ENCODE results near the gene C10orf120.

The C10orf120 gene

DNA sequence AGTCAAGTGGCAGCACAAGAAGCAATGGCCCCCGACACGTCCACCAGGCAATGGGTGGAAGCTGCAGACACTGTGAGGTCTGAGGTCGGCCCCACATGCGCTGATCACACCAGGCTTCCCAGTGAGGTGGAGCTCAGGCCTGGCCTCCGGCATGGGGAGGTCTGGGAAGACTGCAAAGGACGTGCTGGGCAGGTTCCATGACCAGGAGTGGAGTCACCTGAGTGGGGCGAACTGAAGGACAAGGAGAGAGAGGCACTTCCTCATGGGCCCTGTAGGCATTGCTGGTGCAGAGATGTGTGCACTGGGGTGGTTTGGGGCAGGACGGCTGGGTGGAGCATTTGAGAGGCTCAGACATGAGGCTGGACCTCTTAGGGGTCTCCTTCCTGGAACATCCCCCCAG lies 35.1 kb downstream of the C10orf120 start:
- no peaks in the 10 kb centered on the region for H3K36me3 ChIP-seq (ENCODE audit: control insufficient read depth in 2 of 2, insufficient read depth in 2 of 2, low read length in 2 of 2)
- H3K4me1 ChIP-seq (ENCODE audit: control insufficient read depth in 2 of 2, insufficient read depth in 2 of 2, low read length in 2 of 2), result no peaks in the 10 kb centered on the region
- H3K27ac ChIP-seq (ENCODE audit: low read depth in 2 of 2, low read length in 2 of 2), result no peak overlapping the region
- peaks cover 0 to 6% of the 10 kb centered on the region in 2 donors for H3K27me3 ChIP-seq (ENCODE audit: control insufficient read depth in 2 of 2, insufficient read depth in 2 of 2, low read length in 2 of 2)
- no peak overlapping the region for H3K9ac ChIP-seq (ENCODE audit: low read depth in 1 of 2, low read length in 2 of 2)
- H3K4me3 ChIP-seq (ENCODE audit: low read length in 2 of 2), result no peak overlapping the region
- H3K9me3 ChIP-seq (ENCODE audit: control insufficient read depth in 2 of 2, low read length in 2 of 2), result no peaks in the 10 kb centered on the region

DNA sequence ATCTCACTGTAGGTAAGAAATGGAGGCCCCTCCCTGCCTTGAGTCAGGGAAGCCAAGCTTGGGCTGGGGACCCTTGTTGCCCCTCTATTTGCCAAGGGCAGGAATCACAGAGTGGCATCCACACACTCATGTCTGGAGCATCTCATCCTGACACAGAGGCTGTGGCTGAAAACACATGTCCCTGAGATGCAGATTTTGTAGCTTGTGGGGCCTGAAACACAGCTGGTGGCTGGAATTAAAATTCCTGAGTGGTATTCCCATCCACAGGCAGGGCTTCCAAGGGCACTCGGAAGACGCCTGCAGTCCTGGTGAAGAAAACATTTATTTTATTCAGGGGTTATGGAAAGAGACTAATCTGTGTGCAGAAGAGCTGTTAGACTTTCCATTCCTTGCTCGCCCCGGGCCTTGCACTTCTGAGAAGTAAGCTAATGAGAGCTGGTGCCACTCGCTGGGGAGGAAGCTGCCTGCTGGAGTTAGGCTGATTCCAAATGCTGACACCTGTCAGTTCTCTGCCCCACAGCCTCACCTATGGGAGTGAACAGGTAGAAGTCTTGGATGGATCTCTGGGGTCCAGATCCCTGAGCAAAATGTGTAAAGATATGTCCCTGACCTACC lies 36.0 kb downstream of the C10orf120 start:
- no peaks in the 10 kb centered on the region for H3K9me3 ChIP-seq (ENCODE audit: control insufficient read depth in 2 of 2, low read length in 2 of 2)
- no peak overlapping the region for H3K9ac ChIP-seq (ENCODE audit: low read depth in 1 of 2, low read length in 2 of 2)
- H3K27ac ChIP-seq (ENCODE audit: low read depth in 2 of 2, low read length in 2 of 2), result no peak overlapping the region
- peaks cover 0 to 6% of the 10 kb centered on the region in 2 donors for H3K27me3 ChIP-seq (ENCODE audit: control insufficient read depth in 2 of 2, insufficient read depth in 2 of 2, low read length in 2 of 2)
- no peak overlapping the region for H3K4me3 ChIP-seq (ENCODE audit: low read length in 2 of 2)
- H3K36me3 ChIP-seq (ENCODE audit: control insufficient read depth in 2 of 2, insufficient read depth in 2 of 2, low read length in 2 of 2), result no peaks in the 10 kb centered on the region
- H3K4me1 ChIP-seq (ENCODE audit: control insufficient read depth in 2 of 2, insufficient read depth in 2 of 2, low read length in 2 of 2), result no peaks in the 10 kb centered on the region

DNA sequence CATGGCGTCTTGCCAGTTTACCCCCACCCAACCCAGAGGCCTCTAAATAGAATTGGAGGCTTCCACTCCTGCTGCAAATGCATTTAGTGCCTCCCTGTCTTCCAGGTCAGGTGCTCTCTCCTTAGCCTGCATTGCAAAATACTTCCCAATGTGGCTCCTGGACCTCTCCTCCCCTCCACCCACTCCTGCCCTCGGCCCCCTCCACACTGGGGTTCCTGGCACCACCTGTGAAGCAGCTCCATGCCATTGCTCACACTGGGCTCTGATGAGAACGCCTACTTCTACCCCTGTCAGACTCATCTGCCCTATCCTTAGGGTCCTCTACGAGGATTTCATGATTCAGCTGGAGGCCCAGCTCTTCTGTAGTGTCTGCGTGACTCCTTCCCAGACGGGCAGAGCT lies 37.4 kb downstream of the C10orf120 start:
- Histone ChIP-seq H3K27ac (ENCODE audit: low read depth in 2 of 2, low read length in 2 of 2) (no peak overlapping the region), H3K27me3 (ENCODE audit: control insufficient read depth in 2 of 2, insufficient read depth in 2 of 2, low read length in 2 of 2) (peaks cover 0 to 2% of the 10 kb centered on the region in 2 donors), H3K4me3 (ENCODE audit: low read length in 2 of 2) (no peak overlapping the region), H3K9ac (ENCODE audit: low read depth in 1 of 2, low read length in 2 of 2) (no peak overlapping the region), H3K36me3 (ENCODE audit: control insufficient read depth in 2 of 2, insufficient read depth in 2 of 2, low read length in 2 of 2) (no peaks in the 10 kb centered on the region), H3K9me3 (ENCODE audit: control insufficient read depth in 2 of 2, low read length in 2 of 2) (no peaks in the 10 kb centered on the region), H3K4me1 (ENCODE audit: control insufficient read depth in 2 of 2, insufficient read depth in 2 of 2, low read length in 2 of 2) (no peaks in the 10 kb centered on the region)

DNA sequence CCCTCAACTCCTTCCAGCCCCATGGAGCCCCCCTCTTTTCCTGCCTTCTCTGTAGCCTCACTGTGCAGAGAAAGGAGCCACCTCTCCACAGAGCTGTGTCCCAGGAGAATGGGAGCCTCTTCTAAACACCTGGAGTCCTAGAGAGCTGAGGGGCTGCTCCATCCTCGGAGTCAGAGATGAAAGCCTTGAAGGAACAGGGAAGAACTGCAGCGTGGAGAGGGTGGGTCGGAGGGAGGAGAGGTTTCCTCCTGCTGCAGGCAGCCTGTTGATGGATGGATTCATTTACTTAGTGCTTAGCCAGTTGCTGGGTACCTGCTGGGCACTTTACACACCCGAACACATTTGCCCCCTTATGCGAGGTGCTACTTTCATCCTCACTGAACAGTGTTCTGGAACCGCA lies 39.0 kb downstream of the C10orf120 start:
- peaks cover 0 to 3% of the 10 kb centered on the region in 2 donors for H3K27me3 ChIP-seq (ENCODE audit: control insufficient read depth in 2 of 2, insufficient read depth in 2 of 2, low read length in 2 of 2)
- H3K27ac ChIP-seq (ENCODE audit: low read depth in 2 of 2, low read length in 2 of 2), result no peak overlapping the region

DNA sequence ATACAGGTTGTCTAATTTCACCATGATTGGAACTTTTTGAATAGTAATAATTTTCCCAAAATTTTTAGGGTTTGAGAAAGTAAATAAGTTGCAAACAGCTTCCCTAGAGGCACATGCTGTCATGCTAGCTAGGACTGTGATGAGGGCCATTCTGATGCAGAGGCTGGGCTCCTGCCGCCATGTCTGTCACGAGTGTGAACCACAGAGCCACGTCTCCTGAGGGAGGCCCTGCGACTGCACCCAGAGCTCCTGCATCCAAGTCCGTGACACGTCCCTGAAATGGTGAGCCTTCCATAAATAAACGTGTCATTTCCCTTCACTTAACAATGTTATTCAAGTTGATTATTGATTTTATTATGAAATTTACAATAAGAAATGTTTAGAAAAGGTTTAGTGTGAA lies 40.0 kb downstream of the C10orf120 start:
- H3K36me3 ChIP-seq (ENCODE audit: control insufficient read depth in 2 of 2, insufficient read depth in 2 of 2, low read length in 2 of 2), result no peaks in the 10 kb centered on the region
- peaks cover 0 to 3% of the 10 kb centered on the region in 2 donors for H3K27me3 ChIP-seq (ENCODE audit: control insufficient read depth in 2 of 2, insufficient read depth in 2 of 2, low read length in 2 of 2)
- H3K4me3 ChIP-seq (ENCODE audit: low read length in 2 of 2), result no peak overlapping the region
- H3K4me1 ChIP-seq (ENCODE audit: control insufficient read depth in 2 of 2, insufficient read depth in 2 of 2, low read length in 2 of 2), result no peaks in the 10 kb centered on the region
- H3K9ac ChIP-seq (ENCODE audit: low read depth in 1 of 2, low read length in 2 of 2), result no peak overlapping the region
- H3K9me3 ChIP-seq (ENCODE audit: control insufficient read depth in 2 of 2, low read length in 2 of 2), result no peaks in the 10 kb centered on the region
- no peak overlapping the region for H3K27ac ChIP-seq (ENCODE audit: low read depth in 2 of 2, low read length in 2 of 2)

More for the DNA sequence above, 39.0 kb downstream of the C10orf120 start:
- Histone ChIP-seq H3K4me3 (ENCODE audit: low read length in 2 of 2) (no peak overlapping the region), H3K9me3 (ENCODE audit: control insufficient read depth in 2 of 2, low read length in 2 of 2) (no peaks in the 10 kb centered on the region), H3K4me1 (ENCODE audit: control insufficient read depth in 2 of 2, insufficient read depth in 2 of 2, low read length in 2 of 2) (no peaks in the 10 kb centered on the region), H3K9ac (ENCODE audit: low read depth in 1 of 2, low read length in 2 of 2) (no peak overlapping the region), H3K36me3 (ENCODE audit: control insufficient read depth in 2 of 2, insufficient read depth in 2 of 2, low read length in 2 of 2) (no peaks in the 10 kb centered on the region)

DNA sequence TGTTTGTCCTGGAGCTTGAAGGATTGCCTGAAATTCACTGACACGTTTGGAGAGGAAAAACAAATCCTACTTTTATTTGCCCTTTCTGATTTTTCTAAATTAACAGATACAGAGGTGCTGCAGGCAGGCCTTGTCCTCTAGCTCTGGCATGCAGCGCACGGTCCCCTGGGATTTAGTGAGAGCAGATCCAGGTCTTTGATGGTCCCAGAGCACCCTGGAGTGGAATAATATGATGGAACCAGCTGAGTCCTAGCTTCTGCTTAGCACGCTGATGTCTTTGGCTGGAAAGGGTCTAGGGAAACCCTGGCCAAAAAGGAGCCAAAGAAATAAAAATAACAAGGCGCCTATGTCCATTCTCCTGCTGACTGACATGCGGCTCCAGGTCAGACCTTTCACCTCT lies 40.5 kb downstream of the C10orf120 start:
- H3K4me3 ChIP-seq (ENCODE audit: low read length in 2 of 2), result no peak overlapping the region
- H3K4me1 ChIP-seq (ENCODE audit: control insufficient read depth in 2 of 2, insufficient read depth in 2 of 2, low read length in 2 of 2), result no peaks in the 10 kb centered on the region
- peaks cover 0 to 3% of the 10 kb centered on the region in 2 donors for H3K27me3 ChIP-seq (ENCODE audit: control insufficient read depth in 2 of 2, insufficient read depth in 2 of 2, low read length in 2 of 2)
- no peaks in the 10 kb centered on the region for H3K36me3 ChIP-seq (ENCODE audit: control insufficient read depth in 2 of 2, insufficient read depth in 2 of 2, low read length in 2 of 2)
- H3K9me3 ChIP-seq (ENCODE audit: control insufficient read depth in 2 of 2, low read length in 2 of 2), result no peaks in the 10 kb centered on the region
- H3K27ac ChIP-seq (ENCODE audit: low read depth in 2 of 2, low read length in 2 of 2), result no peak overlapping the region
- H3K9ac ChIP-seq (ENCODE audit: low read depth in 1 of 2, low read length in 2 of 2), result no peak overlapping the region

DNA sequence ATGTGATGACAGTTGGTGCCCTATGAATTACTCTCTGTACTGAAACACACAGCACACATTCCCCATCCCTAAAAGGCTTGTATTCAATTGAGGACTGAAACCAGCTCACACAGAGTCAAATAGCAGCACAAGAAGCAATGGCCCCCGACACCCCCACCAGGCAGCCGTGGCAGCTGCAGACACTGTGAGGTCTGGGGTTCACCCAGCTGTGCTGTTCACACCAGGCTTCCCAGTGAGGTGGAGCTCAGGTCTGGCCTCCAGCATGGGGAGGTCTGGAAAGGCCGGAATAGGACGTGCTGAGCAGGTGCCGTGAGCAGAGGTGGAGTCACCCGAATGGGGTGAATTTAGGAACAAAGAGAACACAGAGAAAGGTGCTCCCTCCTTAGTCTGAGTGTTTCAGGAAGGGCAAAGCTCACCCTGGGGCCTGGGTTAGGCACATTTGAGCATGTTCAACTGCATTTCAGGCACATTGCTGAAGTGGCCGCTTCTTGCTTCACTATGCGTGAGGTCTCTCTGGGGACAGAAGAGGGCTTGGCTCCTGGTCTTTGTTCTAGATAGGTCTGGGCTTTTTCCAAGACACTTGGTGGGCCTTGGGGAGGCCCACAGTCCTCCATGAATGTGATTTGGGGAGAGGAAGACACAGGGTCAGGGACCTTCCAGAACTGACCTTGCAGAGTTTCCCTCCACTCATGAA lies 41.1 kb downstream of the C10orf120 start:
- Histone ChIP-seq H3K9ac (ENCODE audit: low read depth in 1 of 2, low read length in 2 of 2) (no peak overlapping the region), H3K4me3 (ENCODE audit: low read length in 2 of 2) (no peak overlapping the region), H3K36me3 (ENCODE audit: control insufficient read depth in 2 of 2, insufficient read depth in 2 of 2, low read length in 2 of 2) (no peaks in the 10 kb centered on the region), H3K4me1 (ENCODE audit: control insufficient read depth in 2 of 2, insufficient read depth in 2 of 2, low read length in 2 of 2) (no peaks in the 10 kb centered on the region), H3K27ac (ENCODE audit: low read depth in 2 of 2, low read length in 2 of 2) (no peak overlapping the region), H3K27me3 (ENCODE audit: control insufficient read depth in 2 of 2, insufficient read depth in 2 of 2, low read length in 2 of 2) (peaks cover 0 to 3% of the 10 kb centered on the region in 2 donors), H3K9me3 (ENCODE audit: control insufficient read depth in 2 of 2, low read length in 2 of 2) (no peaks in the 10 kb centered on the region)

DNA sequence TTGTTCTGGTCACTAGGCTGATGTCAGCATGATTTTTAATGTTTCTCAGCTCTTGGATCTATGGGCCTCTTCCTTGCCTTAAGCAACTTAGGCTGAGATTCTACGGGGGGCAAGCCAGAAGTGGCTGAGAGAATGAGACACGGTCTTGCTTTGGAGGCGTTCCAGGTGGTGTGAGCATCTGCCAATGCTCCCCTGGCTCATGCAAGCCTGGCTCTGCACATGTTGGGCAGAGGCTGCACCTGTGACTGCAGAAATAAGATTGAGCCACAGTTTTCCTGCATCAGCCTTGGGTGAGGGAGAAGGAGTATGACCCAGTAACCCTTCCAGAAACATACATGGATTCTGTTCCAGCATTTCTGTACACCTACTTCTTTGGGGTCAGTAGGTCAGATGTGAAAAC lies 41.9 kb downstream of the C10orf120 start:
- Histone ChIP-seq H3K9ac (ENCODE audit: low read depth in 1 of 2, low read length in 2 of 2) (no peak overlapping the region), H3K9me3 (ENCODE audit: control insufficient read depth in 2 of 2, low read length in 2 of 2) (no peaks in the 10 kb centered on the region), H3K27ac (ENCODE audit: low read depth in 2 of 2, low read length in 2 of 2) (no peak overlapping the region), H3K27me3 (ENCODE audit: control insufficient read depth in 2 of 2, insufficient read depth in 2 of 2, low read length in 2 of 2) (peaks cover 0 to 4% of the 10 kb centered on the region in 2 donors), H3K4me3 (ENCODE audit: low read length in 2 of 2) (no peak overlapping the region), H3K4me1 (ENCODE audit: control insufficient read depth in 2 of 2, insufficient read depth in 2 of 2, low read length in 2 of 2) (no peaks in the 10 kb centered on the region), H3K36me3 (ENCODE audit: control insufficient read depth in 2 of 2, insufficient read depth in 2 of 2, low read length in 2 of 2) (no peaks in the 10 kb centered on the region)

DNA sequence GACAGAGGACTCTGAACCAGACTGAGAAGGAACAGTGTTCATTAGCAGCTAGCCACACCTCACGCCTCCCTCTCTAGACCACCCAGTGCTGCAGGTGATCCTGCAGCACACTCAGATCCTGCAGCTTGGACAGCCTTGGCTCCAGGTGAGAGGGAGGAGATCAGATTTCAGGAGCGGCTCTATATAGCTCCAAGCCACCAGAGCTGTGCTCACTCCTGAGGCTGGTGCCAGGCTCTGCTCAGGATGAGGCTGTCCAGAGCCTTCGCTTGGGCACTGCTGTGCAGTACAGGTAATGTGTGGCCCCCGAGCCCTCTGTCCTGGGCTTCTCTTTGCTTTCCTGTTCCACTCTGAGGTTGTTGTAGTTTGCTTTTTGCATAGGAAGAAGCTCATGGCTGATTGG lies 42.4 kb downstream of the C10orf120 start:
- Histone ChIP-seq H3K4me3 (ENCODE audit: low read length in 2 of 2) (no peak overlapping the region), H3K36me3 (ENCODE audit: control insufficient read depth in 2 of 2, insufficient read depth in 2 of 2, low read length in 2 of 2) (no peaks in the 10 kb centered on the region), H3K4me1 (ENCODE audit: control insufficient read depth in 2 of 2, insufficient read depth in 2 of 2, low read length in 2 of 2) (no peaks in the 10 kb centered on the region), H3K9ac (ENCODE audit: low read depth in 1 of 2, low read length in 2 of 2) (no peak overlapping the region), H3K27ac (ENCODE audit: low read depth in 2 of 2, low read length in 2 of 2) (no peak overlapping the region), H3K27me3 (ENCODE audit: control insufficient read depth in 2 of 2, insufficient read depth in 2 of 2, low read length in 2 of 2) (peaks cover 0 to 8% of the 10 kb centered on the region in 2 donors), H3K9me3 (ENCODE audit: control insufficient read depth in 2 of 2, low read length in 2 of 2) (no peaks in the 10 kb centered on the region)

DNA sequence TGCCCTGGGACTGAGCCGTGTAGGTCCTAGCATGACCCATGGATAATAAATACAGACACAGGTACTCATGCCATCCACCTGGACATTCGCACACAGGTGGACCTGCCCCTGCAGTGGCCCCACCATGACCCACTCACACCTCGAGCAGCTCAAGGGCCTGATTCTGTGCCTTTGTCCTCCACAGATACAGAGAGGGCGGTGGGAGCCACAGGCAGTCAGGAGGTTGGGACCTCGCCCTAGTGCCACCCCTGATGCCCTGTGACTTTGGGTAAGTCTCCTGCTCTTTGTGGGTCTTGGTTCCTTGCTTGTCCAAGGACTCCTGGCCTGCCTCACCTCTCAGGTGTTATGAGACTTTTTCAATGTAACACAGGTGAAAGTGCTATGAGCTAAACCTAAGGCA lies 42.9 kb downstream of the C10orf120 start:
- no peak overlapping the region for H3K4me3 ChIP-seq (ENCODE audit: low read length in 2 of 2)
- peaks cover 0 to 8% of the 10 kb centered on the region in 2 donors for H3K27me3 ChIP-seq (ENCODE audit: control insufficient read depth in 2 of 2, insufficient read depth in 2 of 2, low read length in 2 of 2)
- no peak overlapping the region for H3K9ac ChIP-seq (ENCODE audit: low read depth in 1 of 2, low read length in 2 of 2)
- no peak overlapping the region for H3K27ac ChIP-seq (ENCODE audit: low read depth in 2 of 2, low read length in 2 of 2)
- no peaks in the 10 kb centered on the region for H3K9me3 ChIP-seq (ENCODE audit: control insufficient read depth in 2 of 2, low read length in 2 of 2)
- no peaks in the 10 kb centered on the region for H3K4me1 ChIP-seq (ENCODE audit: control insufficient read depth in 2 of 2, insufficient read depth in 2 of 2, low read length in 2 of 2)
- H3K36me3 ChIP-seq (ENCODE audit: control insufficient read depth in 2 of 2, insufficient read depth in 2 of 2, low read length in 2 of 2), result no peaks in the 10 kb centered on the region

Data from mucosa of rectum (tissue), 2 donors.